K562 (cell line): ENCODE results near the gene MAP3K12. TPM values are rescaled to one million over a fixed set of nuclear protein-coding genes. Genes with fewer than 3 reads are reported as not detected.
A peak's percentile ranks its signal among the peaks of the same experiment; 100 is the strongest.

Experiments used
- CBFA2T3 ChIP-seq: fragments of 450-650 bp; IDR thresholded peaks from 2 replicates; pipeline ENCODE4 v1.6.1; 2017
- CHAMP1 ChIP-seq: fragments of 450-650 bp; IDR thresholded peaks from 2 replicates; pipeline ENCODE4 v1.6.1; 2016; ENCODE audit warnings: mild to moderate bottlenecking
- EHMT2 ChIP-seq: fragments of 450-650 bp; IDR thresholded peaks from 2 replicates; pipeline ENCODE4 v1.6.1; 2018; ENCODE audit warnings: antibody characterized with exemption
- POLR2B ChIP-seq: fragments of 450-650 bp; IDR thresholded peaks from 2 replicates; pipeline ENCODE4 v1.6.1; 2018; ENCODE audit warnings: low read depth; ENCODE audit not compliant: partially characterized antibody
- TCF15 ChIP-seq: fragments of 250-450 bp; sonication (Bioruptor Pico); IDR thresholded peaks from 2 replicates; pipeline ENCODE4 v1.8.0; 2022; ENCODE audit warnings: moderate library complexity, mild to moderate bottlenecking, inconsistent platforms
- TEAD4 ChIP-seq, 2 experiments: sonication (generic) in 1 of 2; formaldehyde crosslinking in 1 of 2; IDR thresholded peaks; 2 replicates each; pipeline versions ENCODE4 v1.6.1 to v1.8.0; 2012 to 2022; ENCODE audit warnings: borderline replicate concordance in 1 of 2, inconsistent platforms in 1 of 2, low read length in 1 of 2, mild to moderate bottlenecking in 1 of 2, missing genetic modification reagents in 1 of 2
- ZBTB2 ChIP-seq: fragments of 450-650 bp; IDR thresholded peaks from 2 replicates; pipeline ENCODE4 v1.6.1; 2016; ENCODE audit warnings: antibody characterized with exemption
- ZBTB40 ChIP-seq, 2 experiments: fragments of 450-650 bp in 1 of 2; sonication (generic) in 1 of 2; formaldehyde crosslinking in 1 of 2; IDR thresholded peaks; 2 replicates each; pipeline versions ENCODE4 v1.7.1 to v1.9.0; 2016 to 2022; ENCODE audit warnings: inconsistent platforms in 1 of 2, mild to moderate bottlenecking in 1 of 2, missing genetic modification reagents in 1 of 2
- ZNF280A ChIP-seq: fragments of 450-650 bp; IDR thresholded peaks from 2 replicates; pipeline ENCODE4 v1.6.1; 2018; ENCODE audit warnings: mild to moderate bottlenecking, low read depth; ENCODE audit not compliant: partially characterized antibody
- polyA plus RNA-seq, 8 experiments: library from polyadenylated mRNA; depleted of rRNA in 4 of 8; stranded (reverse) in 5 of 8; unstranded in 3 of 8; fragments of >200 nt; fragmentation: Nextera tagmentation in 2 of 8; fragmentation: Illumina TruSeq in 1 of 8; extraction: Ambion mirVana in 2 of 8; extraction: Trizol in 1 of 8; gene quantifications; 2 replicates each; pipeline versions ENCODE4 v1.2.1 to v1.2.3, GENCODE V29; 2011 to 2014; ENCODE audit warnings: inconsistent platforms in 1 of 8, missing spikeins in 1 of 8
- total RNA-seq, 7 experiments: library from RNA; depleted of rRNA in 6 of 7; stranded (reverse); fragments of >200 nt in 6 of 7; fragmentation: Illumina TruSeq in 2 of 7; extraction: Trizol in 2 of 7; gene quantifications; 2 replicates each; pipeline versions ENCODE4 v1.2.1 to v1.2.3, GENCODE V29; 2011 to 2021; ENCODE audit warnings: low replicate concordance in 1 of 7

Gene MAP3K12
- total and polyA plus RNA-seq, 9 of the 15 experiments (the other 6 are each of a cell fraction or from before 2014, with no cell fraction given) = 0.10 to 2.4 (median 1.6) TPM

GRCh38 chr12:53441040-53441833, 58.0 kb downstream of the MAP3K12 start, which contains the start of gene PRR13 (continued):
- TF ChIP-seq TCF15 (CRISPR knock-in tag) (no peak), ZNF280A (no peak), CHAMP1 (no peak), CBFA2T3 (no peak), EHMT2 (peak; percentile 73), POLR2B (peak; percentile 95), TEAD4 (IDR thresholded peaks at IDR 0.05; ENCODE audit: low read length) (peak; percentile 59), TEAD4 (CRISPR knock-in tag; IDR thresholded peaks at IDR 0.05; ENCODE audit: borderline replicate concordance) (no peak), ZBTB40 (IDR thresholded peaks at IDR 0.05) (peak; percentile 37; the same call in 1 of the 2 replicates), ZBTB40 (CRISPR knock-in tag; IDR thresholded peaks at IDR 0.05) (no peak), ZBTB2 (0 out of 2 replicates have a peak, but pooled peaks have one; percentile 41)
